ENCODE results near the gene CFAP97. TPM values are rescaled to one million over a fixed set of nuclear protein-coding genes. Genes with fewer than 3 reads are reported as not detected.

The CFAP97 gene
- total and polyA plus RNA-seq, 9 of the 15 experiments (the other 6 are each of a cell fraction or from before 2014, with no cell fraction given), result 17.3 to 57.8 (median 44.4) TPM

- TF ChIP-seq ELF1 (tag; IDR thresholded peaks at IDR 0.05), result peak; percentile 82
- peak in 1 of 3 experiments; percentile 40 for TF ChIP-seq YY1 (IDR thresholded peaks at IDR 0.05; ENCODE audit: borderline replicate concordance in 1 of 3, control insufficient read depth in 1 of 3, extremely low read depth in 1 of 3, insufficient read depth in 3 of 3, insufficient read length in 1 of 3, insufficient replicate concordance in 2 of 3, low read depth in 1 of 3, low read length in 2 of 3)
- no peak for TF ChIP-seq TCFL5 (CRISPR knock-in tag; conservative IDR thresholded peaks at IDR 0.05)
- TF ChIP-seq GTF2F1 (IDR thresholded peaks at IDR 0.05; ENCODE audit: low read depth, low read length), result 0 out of 2 replicates have a peak, but pooled peaks have one; percentile 12
- TF ChIP-seq HLTF (IDR thresholded peaks at IDR 0.05), result no peak
- TF ChIP-seq, protein P1, sequence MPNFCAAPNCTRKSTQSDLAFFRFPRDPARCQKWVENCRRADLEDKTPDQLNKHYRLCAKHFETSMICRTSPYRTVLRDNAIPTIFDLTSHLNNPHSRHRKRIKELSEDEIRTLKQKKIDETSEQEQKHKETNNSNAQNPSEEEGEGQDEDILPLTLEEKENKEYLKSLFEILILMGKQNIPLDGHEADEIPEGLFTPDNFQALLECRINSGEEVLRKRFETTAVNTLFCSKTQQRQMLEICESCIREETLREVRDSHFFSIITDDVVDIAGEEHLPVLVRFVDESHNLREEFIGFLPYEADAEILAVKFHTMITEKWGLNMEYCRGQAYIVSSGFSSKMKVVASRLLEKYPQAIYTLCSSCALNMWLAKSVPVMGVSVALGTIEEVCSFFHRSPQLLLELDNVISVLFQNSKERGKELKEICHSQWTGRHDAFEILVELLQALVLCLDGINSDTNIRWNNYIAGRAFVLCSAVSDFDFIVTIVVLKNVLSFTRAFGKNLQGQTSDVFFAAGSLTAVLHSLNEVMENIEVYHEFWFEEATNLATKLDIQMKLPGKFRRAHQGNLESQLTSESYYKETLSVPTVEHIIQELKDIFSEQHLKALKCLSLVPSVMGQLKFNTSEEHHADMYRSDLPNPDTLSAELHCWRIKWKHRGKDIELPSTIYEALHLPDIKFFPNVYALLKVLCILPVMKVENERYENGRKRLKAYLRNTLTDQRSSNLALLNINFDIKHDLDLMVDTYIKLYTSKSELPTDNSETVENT (CRISPR knock-in tag; IDR thresholded peaks at IDR 0.05), result 0 out of 2 replicates have a peak, but pooled peaks have one; percentile 24
- TF ChIP-seq POLR2G (IDR thresholded peaks at IDR 0.05; ENCODE audit: low read depth, low read length), result peak; percentile 100
- no peak for TF ChIP-seq SMAD3 (CRISPR knock-in tag; conservative IDR thresholded peaks at IDR 0.05)
- TF ChIP-seq CEBPG (CRISPR knock-in tag; IDR thresholded peaks at IDR 0.05), result no peak
- TF ChIP-seq CEBPG (tag; conservative IDR thresholded peaks at IDR 0.05 in 1 of 2, IDR thresholded peaks at IDR 0.05 in 1 of 2), result no peak
- TF ChIP-seq GABPB2 (CRISPR knock-in tag; conservative IDR thresholded peaks at IDR 0.05), result no peak
- no peak for TF ChIP-seq ZNF583 (CRISPR knock-in tag; IDR thresholded peaks at IDR 0.05)
- TF ChIP-seq GABPA (tag; conservative IDR thresholded peaks at IDR 0.05; ENCODE audit: low read depth), result peak; percentile 66
- peak; percentile 83 for TF ChIP-seq SAP30 (IDR thresholded peaks at IDR 0.05; ENCODE audit: borderline replicate concordance, insufficient read depth, low read depth, low read length, poor library complexity, severe bottlenecking)
- peak; percentile 7; the same call in 1 of the 2 replicates for TF ChIP-seq NR4A1 (CRISPR knock-in tag; IDR thresholded peaks at IDR 0.05)
- TF ChIP-seq NR4A1 (tag; IDR thresholded peaks at IDR 0.05), result peak; percentile 73
- no peak for TF ChIP-seq ASH1L (IDR thresholded peaks at IDR 0.05; ENCODE audit: borderline replicate concordance, low read depth, partially characterized antibody)
- TF ChIP-seq TCF7L2 (IDR thresholded peaks at IDR 0.05; ENCODE audit: low read depth, low read length), result no peak
These were observed 60.7 kb downstream of the CFAP97 start, which contains the start of gene SLC25A4 (continued) for GRCh38 chr4:185142912-185143600.
